Common myeloid progenitor, CD34-positive (primary cell): ENCODE data around the gene ELOVL3.
A peak's percentile ranks its signal among the peaks of the same experiment; 100 is the strongest.

Experiments
- CTCF ChIA-PET: fragments of 350-600 bp; sonication (Branson Sonifier 250); formaldehyde crosslinking; loops from one replicate; lab custom pipeline; 2021; ENCODE audit warnings: antibody characterized with exemption; lab: Charles Lee
- POLR2A ChIA-PET: fragments of 350-600 bp; sonication (Branson Sonifier 250); formaldehyde crosslinking; loops from one replicate; lab custom pipeline; 2021; ENCODE audit warnings: antibody characterized with exemption; lab: Charles Lee
- DNase-seq, 3 donors: peaks; one replicate each; pipeline versions ENCODE4 v3.0.0 to v3.0.0-alpha.2; 2013
- H3K27ac ChIP-seq, 2 experiments: 1 replicate in 1 of 2; 2 replicates in 1 of 2; pipeline ENCODE4 v1.7.0; 2013; ENCODE audit warnings: inconsistent platforms in 2 of 2, low read length in 2 of 2, mild to moderate bottlenecking in 2 of 2, low read depth in 1 of 2, moderate library complexity in 1 of 2; ENCODE audit not compliant: severe bottlenecking in 2 of 2, insufficient read depth in 1 of 2, poor library complexity in 1 of 2
- H3K27me3 ChIP-seq, 5 experiments: replicated peaks in 2 of 5; 1 replicate in 3 of 5; 2 replicates in 2 of 5; pipeline versions ENCODE4 v1.6.1 to v1.7.0; 2013; ENCODE audit warnings: low read length in 4 of 5, mild to moderate bottlenecking in 2 of 5, moderate library complexity in 2 of 5, inconsistent platforms in 1 of 5; ENCODE audit not compliant: insufficient read depth in 5 of 5, control insufficient read depth in 4 of 5
- H3K36me3 ChIP-seq, 4 experiments: 1 replicate in 2 of 4; 2 replicates in 2 of 4; pipeline versions ENCODE4 v1.6.1 to v1.7.0; 2013; ENCODE audit warnings: low read length in 3 of 4, control low read depth in 1 of 4, mild to moderate bottlenecking in 1 of 4; ENCODE audit not compliant: control insufficient read depth in 4 of 4, insufficient read depth in 4 of 4
- H3K4me1 ChIP-seq, 4 experiments: 1 replicate in 3 of 4; 2 replicates in 1 of 4; pipeline versions ENCODE4 v1.6.1 to v1.7.1; 2013; ENCODE audit warnings: low read length in 3 of 4, mild to moderate bottlenecking in 3 of 4, control low read depth in 1 of 4, inconsistent platforms in 1 of 4, moderate library complexity in 1 of 4; ENCODE audit not compliant: control insufficient read depth in 4 of 4, insufficient read depth in 4 of 4; ENCODE audit errors: control extremely low read depth in 1 of 4
- H3K4me3 ChIP-seq, 7 experiments: 1 replicate in 4 of 7; 2 replicates in 3 of 7; pipeline versions ENCODE4 v1.5.1 to v1.7.0; 2013; ENCODE audit warnings: mild to moderate bottlenecking in 7 of 7, low read length in 6 of 7, moderate library complexity in 6 of 7, inconsistent platforms in 2 of 7, low read depth in 2 of 7, control low read depth in 1 of 7; ENCODE audit not compliant: insufficient read depth in 4 of 7, control insufficient read depth in 1 of 7; ENCODE audit errors: extremely low read depth in 1 of 7
- H3K9me3 ChIP-seq, 5 experiments: 1 replicate in 4 of 5; 2 replicates in 1 of 5; pipeline versions ENCODE4 v1.6.1 to v1.7.1; 2013; ENCODE audit warnings: low read length in 4 of 5, mild to moderate bottlenecking in 2 of 5, inconsistent platforms in 1 of 5, low read depth in 1 of 5, moderate library complexity in 1 of 5; ENCODE audit not compliant: control insufficient read depth in 4 of 5, insufficient read depth in 2 of 5; ENCODE audit errors: control extremely low read depth in 1 of 5
- WGBS: methylation state at CpG from one replicate; pipeline ENCODE4 v1.1.5; 2013; ENCODE audit not compliant: insufficient coverage; 5-methylcytosine and 5-hydroxymethylcytosine counted together

ELOVL3 gene

GRCh38 chr10:102226542-102226870, 407 bp downstream of the ELOVL3 start:
- CTCF ChIA-PET, result interaction anchor here (0.9 to 23.8 kb wide), 19 partner anchors 10 to 195 kb away, joined by 3 to 611 read pairs (median 3); no protein-coding TSS in a partner anchor
- Histone ChIP-seq H3K9me3 (no peaks in the 10 kb centered on the region), H3K4me1 (peaks cover 0 to 32% (median 31%) of the 10 kb centered on the region in 4 experiments), H3K4me3 (peak overlapping the region in 3 of 7 experiments; percentile 9 to 69 (median 57)), H3K36me3 (no peaks in the 10 kb centered on the region), H3K27ac (no peak overlapping the region), H3K27me3 (peaks cover 3 to 52% (median 30%) of the 10 kb centered on the region in 5 experiments)
- DNase-seq, result no peak
- 64% methylated on average over 8 of the region's 8 CpGs for WGBS
- POLR2A ChIA-PET, result no interaction called here

DNA sequence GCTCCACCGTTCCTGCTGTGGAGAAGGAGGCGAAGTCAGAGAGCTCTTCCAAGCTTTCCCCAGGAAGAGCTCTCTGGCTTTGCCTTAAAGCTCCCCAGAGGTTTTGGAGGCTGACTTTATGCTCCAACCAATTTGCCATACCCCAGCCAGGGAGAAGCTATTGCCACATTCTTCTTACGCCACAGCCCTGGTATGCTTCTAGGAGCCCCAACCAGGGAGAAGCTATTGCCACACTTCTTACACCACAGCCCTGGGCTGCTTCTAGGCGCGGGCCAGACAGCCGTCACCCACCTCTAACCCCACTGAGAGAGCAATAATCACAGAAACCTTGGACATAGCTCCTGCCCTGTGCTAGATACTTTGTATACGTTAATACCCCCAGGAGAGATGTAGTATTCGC, 951 bp downstream of the ELOVL3 start:
- peaks cover 0 to 36% (median 35%) of the 10 kb centered on the region in 4 experiments for H3K4me1 ChIP-seq
- peak in 1 of 3 donors; percentile 32 for DNase-seq
- no peaks in the 10 kb centered on the region for H3K36me3 ChIP-seq
- peaks cover 3 to 57% (median 30%) of the 10 kb centered on the region in 5 experiments for H3K27me3 ChIP-seq
- no peak overlapping the region for H3K4me3 ChIP-seq
- H3K9me3 ChIP-seq, result no peaks in the 10 kb centered on the region
- H3K27ac ChIP-seq, result no peak overlapping the region
- WGBS, result 75% methylated on average over 4 of the region's 8 CpGs
- CTCF ChIA-PET, result interaction anchor here (0.9 to 23.8 kb wide), 23 partner anchors 9 to 252 kb away, joined by 3 to 611 read pairs (median 4); partner anchors contain the start of gene GBF1
- POLR2A ChIA-PET, result no interaction called here

DNA sequence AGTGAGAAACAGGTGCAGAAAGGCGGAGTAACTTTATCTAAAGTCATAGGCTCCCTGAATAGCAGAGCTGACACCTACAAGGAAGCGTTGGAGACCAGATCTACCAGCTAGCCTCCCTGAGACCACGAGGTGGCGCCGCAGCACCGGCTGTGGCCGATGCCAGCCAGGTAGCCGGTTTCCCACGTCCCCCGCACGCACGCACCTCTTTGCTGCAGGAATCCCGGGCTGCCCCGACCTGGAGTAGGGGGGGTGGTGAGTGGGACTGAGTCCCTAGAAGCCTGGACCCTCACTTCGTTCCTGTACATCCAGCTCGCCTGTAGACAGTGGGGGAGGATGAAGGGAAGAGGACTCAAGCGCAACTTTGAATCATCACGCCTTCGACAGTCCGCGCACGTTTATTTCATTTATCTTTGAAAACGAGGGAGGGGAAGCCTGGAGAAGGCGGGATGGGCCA, 3.7 kb downstream of the ELOVL3 start:
- Histone ChIP-seq H3K4me3 (peak overlapping the region in 4 of 7 experiments; percentile 46 to 74 (median 67)), H3K27ac (no peak overlapping the region), H3K4me1 (peaks cover 0 to 36% (median 35%) of the 10 kb centered on the region in 4 experiments), H3K9me3 (no peaks in the 10 kb centered on the region), H3K36me3 (no peaks in the 10 kb centered on the region), H3K27me3 (peaks cover 5 to 79% (median 44%) of the 10 kb centered on the region in 5 experiments)
- peak; percentile 76 to 86 (median 81) for DNase-seq
- 3% methylated on average over 21 of the region's 24 CpGs for WGBS
- POLR2A ChIA-PET, result no interaction called here
- CTCF ChIA-PET, result interaction anchor here (0.6 to 23.8 kb wide), 40 partner anchors 10 to 351 kb away, joined by 3 to 611 read pairs (median 4); partner anchors contain the start of genes GBF1 and PITX3

GRCh38 chr10:102230264-102230860, 4.3 kb downstream of the ELOVL3 start:
- POLR2A ChIA-PET, result interaction anchor here (0.5 kb wide), 1 partner anchor 157 kb away, joined by 5 read pairs; no protein-coding TSS in a partner anchor
- DNase-seq, result peak in 1 of 3 donors; percentile 35
- H3K27me3 ChIP-seq, result peaks cover 5 to 79% (median 48%) of the 10 kb centered on the region in 5 experiments
- H3K4me1 ChIP-seq, result peaks cover 0 to 35% (median 34%) of the 10 kb centered on the region in 4 experiments
- CTCF ChIA-PET, result interaction anchor here (0.7 to 23.8 kb wide), 37 partner anchors 9 to 351 kb away, joined by 3 to 611 read pairs (median 4); partner anchors contain the start of genes GBF1 and PITX3
- H3K9me3 ChIP-seq, result no peaks in the 10 kb centered on the region
- H3K27ac ChIP-seq, result no peak overlapping the region
- H3K36me3 ChIP-seq, result no peaks in the 10 kb centered on the region
- WGBS, result 4% methylated on average over 47 of the region's 50 CpGs
- H3K4me3 ChIP-seq, result peak overlapping the region in 6 of 7 experiments; percentile 40 to 74 (median 55)

DNA sequence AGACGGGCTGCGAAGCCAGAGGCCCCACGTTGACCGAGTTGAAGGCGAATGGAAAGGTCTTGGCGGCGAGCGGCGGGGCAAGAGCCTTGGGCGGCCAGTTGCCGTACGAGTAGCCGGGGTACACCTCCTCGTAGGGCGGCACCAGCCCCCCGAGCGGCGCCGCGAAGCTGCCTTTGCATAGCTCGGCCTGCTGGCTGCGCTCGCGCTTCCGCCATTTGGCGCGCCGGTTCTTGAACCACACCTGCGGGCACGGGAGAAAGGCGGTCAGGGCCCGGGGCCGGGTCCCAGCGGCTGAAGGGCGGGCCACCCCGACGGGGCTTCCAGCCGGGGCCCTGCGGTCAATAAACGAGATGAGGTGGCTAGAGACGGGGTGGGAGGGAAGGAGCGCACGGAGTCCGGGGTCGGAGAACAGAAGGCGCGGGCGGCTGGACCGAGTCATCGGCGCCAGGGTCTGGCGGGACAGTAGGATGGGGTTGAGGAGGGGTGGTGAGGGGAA, 4.8 kb downstream of the ELOVL3 start:
- peak in 2 of 3 donors; percentile 61 to 67 for DNase-seq
- H3K36me3 ChIP-seq, result no peaks in the 10 kb centered on the region

GRCh38 chr10:102231357-102232318, 5.5 kb downstream of the ELOVL3 start:
- peaks cover 0 to 25% (median 23%) of the 10 kb centered on the region in 4 experiments for H3K4me1 ChIP-seq
- H3K4me3 ChIP-seq, result peak overlapping the region in 6 of 7 experiments; percentile 23 to 74 (median 56)
- no peaks in the 10 kb centered on the region for H3K9me3 ChIP-seq
- no peak overlapping the region for H3K27ac ChIP-seq
- ChIA-PET POLR2A (no interaction called here), CTCF (interaction anchor here (0.5 to 23.8 kb wide), 34 partner anchors 8 to 863 kb away, joined by 3 to 611 read pairs (median 4); partner anchors contain the start of genes GBF1 and PITX3)
- peaks cover 5 to 88% (median 52%) of the 10 kb centered on the region in 5 experiments for H3K27me3 ChIP-seq
- peak; percentile 68 to 79 (median 76) for DNase-seq
- H3K36me3 ChIP-seq, result no peaks in the 10 kb centered on the region
- 10% methylated on average over 75 of the region's 76 CpGs for WGBS

More for the DNA sequence above, 4.8 kb downstream of the ELOVL3 start:
- Histone ChIP-seq H3K9me3 (no peaks in the 10 kb centered on the region), H3K27me3 (peaks cover 5 to 85% (median 50%) of the 10 kb centered on the region in 5 experiments), H3K4me1 (peaks cover 0 to 30% (median 30%) of the 10 kb centered on the region in 4 experiments), H3K4me3 (peak overlapping the region in 6 of 7 experiments; percentile 40 to 74 (median 55)), H3K27ac (no peak overlapping the region)
- CTCF ChIA-PET, result interaction anchor here (0.8 to 23.8 kb wide), 32 partner anchors 9 to 348 kb away, joined by 3 to 611 read pairs (median 5); partner anchors contain the start of genes GBF1 and PITX3
- POLR2A ChIA-PET, result interaction anchor here (0.5 kb wide), 1 partner anchor 157 kb away, joined by 5 read pairs; no protein-coding TSS in a partner anchor
- WGBS, result 2% methylated on average over 51 of the region's 52 CpGs
